ENCODE data around the gene OR2F1.

GRCh38 chr7:143979998-143980397, 25.4 kb downstream of the OR2F1 start:
- TF ChIP-seq EZH2 (IDR thresholded peaks at IDR 0.05; ENCODE audit: low read depth) (no peak), CTCF (conservative IDR thresholded peaks at IDR 0.05) (no peak)

Data from PC-9 (cell line).